GM18511 (cell line): ENCODE measurements around the gene TGFBR3L.
"Not testable (repeated sequence)": the region's sequence is repeated elsewhere in the genome, so short reads cannot be mapped to it uniquely, and the experiment has no call there.

Experiments used
- ATAC-seq: cut with Tn5 transposase; IDR thresholded peaks from one replicate; pipeline ENCODE4 v1.9.1; 2021; ENCODE audit warnings: mild to moderate bottlenecking, moderate library complexity; ENCODE audit not compliant: unreplicated experiment

The TGFBR3L gene

GRCh38 chr19:7926727-7927604, 12.3 kb downstream of the TGFBR3L start:
- ATAC-seq = no peak

- ATAC-seq = no peak
These were observed 13.1 kb downstream of the TGFBR3L start for GRCh38 chr19:7927605-7928333.

- no peak for ATAC-seq
These were observed 13.7 kb downstream of the TGFBR3L start for GRCh38 chr19:7928334-7928706.

- no peak for ATAC-seq
These were observed 14.4 kb downstream of the TGFBR3L start for GRCh38 chr19:7928741-7929701.

- not testable (repeated sequence) for ATAC-seq
These were observed 15.4 kb downstream of the TGFBR3L start for GRCh38 chr19:7930030-7930429.

- ATAC-seq = no peak
These were observed 16.1 kb downstream of the TGFBR3L start for GRCh38 chr19:7930765-7931164.

GRCh38 chr19:7931221-7932061, 16.8 kb downstream of the TGFBR3L start:
- no peak for ATAC-seq

GRCh38 chr19:7932276-7932929, 17.8 kb downstream of the TGFBR3L start:
- ATAC-seq = no peak

GRCh38 chr19:7932930-7933300, 18.3 kb downstream of the TGFBR3L start:
- ATAC-seq = no peak

- ATAC-seq = no peak
These were observed 18.8 kb downstream of the TGFBR3L start for GRCh38 chr19:7933411-7933810.

- no peak for ATAC-seq
These were observed 19.4 kb downstream of the TGFBR3L start for GRCh38 chr19:7933828-7934725.

GRCh38 chr19:7934766-7935165, 20.1 kb downstream of the TGFBR3L start:
- no peak for ATAC-seq

- no peak for ATAC-seq
These were observed 26.2 kb downstream of the TGFBR3L start for GRCh38 chr19:7940841-7941240.

- no peak for ATAC-seq
These were observed 27.4 kb downstream of the TGFBR3L start for GRCh38 chr19:7941895-7942596.

GRCh38 chr19:7942981-7943443, 28.4 kb downstream of the TGFBR3L start:
- no peak for ATAC-seq

- peak; percentile 98 for ATAC-seq
These were observed 29.0 kb downstream of the TGFBR3L start, which contains the start of gene TIMM44 for GRCh38 chr19:7943444-7944176. TIMM44 (minus strand) TSS chr19:7943666; CDS start chr19:7943651, 15 bp downstream.

- ATAC-seq = peak; percentile 42
These were observed 29.6 kb downstream of the TGFBR3L start for GRCh38 chr19:7944177-7944761.
